IMR-90 (cell line): ENCODE data around the gene AAR2. TPM values are rescaled to one million over a fixed set of nuclear protein-coding genes. Genes with fewer than 3 reads are reported as not detected.

Source experiments
- ATAC-seq: fragments of 200-7000 bp; cut with Tn5 transposase; 2 replicates; pipeline ENCODE4 v1.9.1; 2020; ENCODE audit warnings: low read depth, mild to moderate bottlenecking, moderate library complexity
- BruUV-seq: library from RNA; stranded (reverse); fragments of 400-500 nt; replicated peaks from 2 replicates; lab custom pipeline; 2021; lab: Mats Ljungman, UMichigan
- CTCF ChIA-PET: fragments of 300-600 bp; formaldehyde crosslinking; extraction: SDS; loops from one replicate; lab custom pipeline; 2021; ENCODE audit warnings: antibody characterized with exemption; lab: Yijun Ruan, JAX
- POLR2A ChIA-PET: fragments of 300-600 bp; sonication (Branson Sonifier 250); formaldehyde crosslinking; loops from one replicate; lab custom pipeline; 2022; ENCODE audit warnings: antibody characterized with exemption; ENCODE audit not compliant: unreplicated experiment; lab: Charles Lee
- DNase-seq: peaks from one replicate; pipeline ENCODE4 v3.0.0; 2013
- H2AFZ ChIP-seq: replicated peaks from 2 replicates; pipeline ENCODE3; 2013; ENCODE audit warnings: low read length, mild to moderate bottlenecking; ENCODE audit not compliant: poor library complexity
- H2AK5ac ChIP-seq: 2 replicates; pipeline ENCODE4 v1.6.1; 2013; ENCODE audit warnings: low read depth, low read length, inconsistent platforms
- H2AK9ac ChIP-seq: replicated peaks from 2 replicates; pipeline ENCODE3; 2013; ENCODE audit warnings: mild to moderate bottlenecking, low read depth, low read length, moderate library complexity; ENCODE audit not compliant: poor library complexity
- H2BK120ac ChIP-seq: 2 replicates; pipeline ENCODE4 v1.6.1; 2013; ENCODE audit warnings: low read depth, low read length, inconsistent platforms
- H2BK15ac ChIP-seq: 3 replicates; pipeline ENCODE4 v1.6.1; 2013; ENCODE audit warnings: low read depth, low read length, inconsistent platforms
- H2BK20ac ChIP-seq: 2 replicates; pipeline ENCODE4 v1.6.1; 2013; ENCODE audit warnings: low read depth, mild to moderate bottlenecking, inconsistent platforms, low read length, moderate library complexity
- H2BK5ac ChIP-seq: 2 replicates; pipeline ENCODE4 v1.6.1; 2013; ENCODE audit warnings: mild to moderate bottlenecking, low read depth, low read length, inconsistent platforms; ENCODE audit not compliant: poor library complexity, severe bottlenecking
- H3K14ac ChIP-seq: replicated peaks from 2 replicates; pipeline ENCODE4 v1.6.1; 2013; ENCODE audit warnings: low read depth, low read length, inconsistent platforms
- H3K18ac ChIP-seq: 2 replicates; pipeline ENCODE4 v1.6.1; 2013; ENCODE audit warnings: low read depth, low read length, control low read depth
- H3K23ac ChIP-seq: 2 replicates; pipeline ENCODE4 v1.6.1; 2013; ENCODE audit warnings: low read depth, low read length, inconsistent platforms
- H3K27ac ChIP-seq: 2 replicates; pipeline ENCODE4 v1.5.1; 2013; ENCODE audit warnings: mild to moderate bottlenecking, control low read depth, low read length; ENCODE audit not compliant: insufficient read depth
- H3K27me3 ChIP-seq: 2 replicates; pipeline ENCODE4 v1.6.1; 2013; ENCODE audit warnings: low read length; ENCODE audit not compliant: control insufficient read depth, insufficient read depth
- H3K36me3 ChIP-seq: 2 replicates; pipeline ENCODE4 v1.6.1; 2013; ENCODE audit warnings: low read length, mixed read lengths; ENCODE audit not compliant: control insufficient read depth, insufficient read depth
- H3K4ac ChIP-seq: 2 replicates; pipeline ENCODE4 v1.6.1; 2013; ENCODE audit warnings: low read depth, low read length, inconsistent platforms
- H3K4me1 ChIP-seq: 2 replicates; pipeline ENCODE4 v1.6.1; 2013; ENCODE audit warnings: low read length, mixed read lengths; ENCODE audit not compliant: control insufficient read depth, insufficient read depth
- H3K4me2 ChIP-seq: 2 replicates; pipeline ENCODE4 v1.6.1; 2013; ENCODE audit warnings: low read depth, mild to moderate bottlenecking, control low read depth, low read length, moderate library complexity
- H3K4me3 ChIP-seq: 2 replicates; pipeline ENCODE4 v1.5.1; 2013; ENCODE audit warnings: low read depth, mild to moderate bottlenecking, control low read depth, low read length, moderate library complexity; ENCODE audit not compliant: insufficient read depth
- H3K56ac ChIP-seq: 2 replicates; pipeline ENCODE4 v1.6.1; 2013; ENCODE audit warnings: low read length, inconsistent platforms; ENCODE audit not compliant: insufficient read depth; ENCODE audit errors: extremely low read depth
- H3K79me1 ChIP-seq, 2 experiments: 2 replicates each; pipeline ENCODE4 v1.6.1; 2013; ENCODE audit warnings: low read length in 2 of 2, inconsistent platforms in 1 of 2, low read depth in 1 of 2
- H3K9ac ChIP-seq: 2 replicates; pipeline ENCODE4 v1.6.1; 2013; ENCODE audit warnings: low read depth, low read length, control low read depth
- H3K9me1 ChIP-seq: 2 replicates; pipeline ENCODE4 v1.6.1; 2013; ENCODE audit warnings: low read length, inconsistent platforms; ENCODE audit not compliant: insufficient read depth
- H3K9me3 ChIP-seq: 2 replicates; pipeline ENCODE4 v1.6.1; 2013; ENCODE audit warnings: low read length; ENCODE audit not compliant: control insufficient read depth, insufficient read depth
- H4K20me1 ChIP-seq: 2 replicates; pipeline ENCODE4 v1.6.1; 2013; ENCODE audit warnings: low read length, inconsistent platforms; ENCODE audit not compliant: insufficient read depth
- H4K5ac ChIP-seq: 2 replicates; pipeline ENCODE4 v1.6.1; 2013; ENCODE audit warnings: mild to moderate bottlenecking, low read depth, low read length, control low read depth
- H4K8ac ChIP-seq, 2 experiments: 2 replicates each; pipeline ENCODE4 v1.6.1; 2013; ENCODE audit warnings: low read depth in 2 of 2, low read length in 2 of 2, control low read depth in 1 of 2, inconsistent platforms in 1 of 2
- H4K91ac ChIP-seq: 2 replicates; pipeline ENCODE4 v1.6.1; 2013; ENCODE audit warnings: low read depth, low read length, inconsistent platforms; ENCODE audit not compliant: insufficient read depth
- BHLHE40 ChIP-seq: fragments of 150-350 bp; IDR thresholded peaks from 2 replicates; pipeline ENCODE4 v1.6.1; 2016; ENCODE audit warnings: mild to moderate bottlenecking, low read depth, low read length
- CEBPB ChIP-seq: IDR thresholded peaks from 2 replicates; pipeline ENCODE4 v1.6.1; 2012; ENCODE audit warnings: low read depth, low read length, improper control_type of control experiment
- CHD1 ChIP-seq: IDR thresholded peaks from 2 replicates; pipeline ENCODE4 v1.6.1; 2012; ENCODE audit warnings: low read depth, low read length, improper control_type of control experiment
- CTCF ChIP-seq: conservative IDR thresholded peaks from 2 replicates; pipeline ENCODE4 v1.5.1; 2012; ENCODE audit warnings: mild to moderate bottlenecking, low read depth, low read length, improper control_type of control experiment
- ELK1 ChIP-seq: fragments of 150-350 bp; IDR thresholded peaks from 2 replicates; pipeline ENCODE4 v1.6.1; 2016; ENCODE audit warnings: low read depth, mild to moderate bottlenecking, low read length, moderate library complexity, borderline replicate concordance
- MAFK ChIP-seq: IDR thresholded peaks from 2 replicates; pipeline ENCODE4 v1.6.1; 2012; ENCODE audit warnings: low read depth, low read length, improper control_type of control experiment
- NFE2L2 ChIP-seq: fragments of 150-350 bp; IDR thresholded peaks from 2 replicates; pipeline ENCODE4 v1.6.1; 2016; ENCODE audit warnings: low read depth, mild to moderate bottlenecking, low read length
- POLR2A ChIP-seq: IDR thresholded peaks from 2 replicates; pipeline ENCODE4 v1.6.1; 2012; ENCODE audit warnings: mild to moderate bottlenecking, low read depth, low read length
- RAD21 ChIP-seq: IDR thresholded peaks from 2 replicates; pipeline ENCODE4 v1.6.1; 2012; ENCODE audit warnings: low read length, improper control_type of control experiment
- RCOR1 ChIP-seq: IDR thresholded peaks from 2 replicates; pipeline ENCODE4 v1.6.1; 2012; ENCODE audit warnings: mild to moderate bottlenecking, low read length, improper control_type of control experiment; ENCODE audit not compliant: insufficient replicate concordance
- RFX5 ChIP-seq: IDR thresholded peaks from 2 replicates; pipeline ENCODE4 v1.8.0; 2012; ENCODE audit warnings: low read depth, mild to moderate bottlenecking, low read length, moderate library complexity
- SMC3 ChIP-seq: fragments of 150-350 bp; IDR thresholded peaks from 2 replicates; pipeline ENCODE4 v1.6.1; 2016; ENCODE audit warnings: low read depth, mild to moderate bottlenecking, antibody characterized with exemption, low read length, moderate library complexity
- USF2 ChIP-seq: fragments of 150-350 bp; IDR thresholded peaks from 2 replicates; pipeline ENCODE4 v1.6.1; 2017; ENCODE audit warnings: mild to moderate bottlenecking, antibody characterized with exemption, low read length, low read depth
- WGBS, 2 experiments: methylation state at CpG; one replicate each; pipeline versions ENCODE4 v1.1.5 to v1.1.7; 2013; ENCODE audit warnings: missing lambda C conversion rate in 2 of 2; ENCODE audit not compliant: insufficient read length in 1 of 2; ENCODE audit errors: extremely low coverage in 2 of 2; 5-methylcytosine and 5-hydroxymethylcytosine counted together
- dilution Hi-C: fragments of 300-500 bp; cut with HindIII; formaldehyde crosslinking; loops from one replicate; pipeline ENCODE4 v1.14.3; 2018; ENCODE audit warnings: low sequenced_read_pairs; ENCODE audit not compliant: unreplicated experiment
- in situ Hi-C: fragments of 300-500 bp; cut with MboI; formaldehyde crosslinking; loops from 3 replicates; pipeline ENCODE4 v1.14.3; 2019; ENCODE audit warnings: low sequenced_read_pairs, inconsistent platforms, mixed read lengths
- intact Hi-C: fragments of 100-400 bp; cut with micrococcal nuclease; formaldehyde crosslinking; loops from 2 replicates; pipeline ENCODE4 v1.10.0; 2022
- polyA plus RNA-seq, 3 experiments: library from polyadenylated mRNA; depleted of rRNA; stranded (reverse); fragments of >200 nt; gene quantifications; 2 replicates each; pipeline ENCODE4 v1.2.3, GENCODE V29; 2012; ENCODE audit warnings: low replicate concordance in 1 of 3
- total RNA-seq: library from RNA; depleted of rRNA; stranded (reverse); fragments of >200 nt; gene quantifications from 2 replicates; pipeline ENCODE4 v1.2.3, GENCODE V29; 2012

The AAR2 gene
- total and polyA plus RNA-seq, 2 of the 4 experiments (the other 2 are of a cell fraction) = 28.2 to 35.8 TPM

- H2BK15ac ChIP-seq = no peak overlapping the region
- H3K4me3 ChIP-seq = no peak overlapping the region
- ATAC-seq (no peak), DNase-seq (no peak)
- H3K4ac ChIP-seq = no peak overlapping the region
- no peak overlapping the region for H4K5ac ChIP-seq
- H3K27ac ChIP-seq = no peak overlapping the region
- no peaks in the 10 kb centered on the region for H3K79me1 ChIP-seq
- TF ChIP-seq ELK1 = no peak
- no peak for TF ChIP-seq CHD1
- TF ChIP-seq USF2 = no peak
- no peak for TF ChIP-seq NFE2L2
- no peak for TF ChIP-seq MAFK
- no peak for TF ChIP-seq CEBPB
- no peak for TF ChIP-seq CTCF
- TF ChIP-seq RAD21 = no peak
- TF ChIP-seq POLR2A = no peak
- TF ChIP-seq BHLHE40 = no peak
- no peak for TF ChIP-seq SMC3
- TF ChIP-seq RCOR1 = no peak
- no peak for TF ChIP-seq RFX5
- intact Hi-C loops (no loop called here), in situ Hi-C loops (no loop called here), dilution Hi-C loops (no loop called here)
- BruUV-seq = no TSS peak
- H2AFZ ChIP-seq = no peak overlapping the region
- H2BK20ac ChIP-seq = no peak overlapping the region
- no peak overlapping the region for H3K56ac ChIP-seq
- no peaks in the 10 kb centered on the region for H3K9me3 ChIP-seq
- ChIA-PET POLR2A (no interaction called here), CTCF (no interaction called here)
- no peaks in the 10 kb centered on the region for H4K20me1 ChIP-seq
- no peak overlapping the region for H3K18ac ChIP-seq
- no peak overlapping the region for H3K4me2 ChIP-seq
- WGBS, 2 experiments = 61% methylated on average over 5 of the region's 7 CpGs; no CpG with 5 or more reads in 1 of the 2 experiments
- H3K4me1 ChIP-seq = no peaks in the 10 kb centered on the region
- no peak overlapping the region for H4K8ac ChIP-seq
- H2BK5ac ChIP-seq = no peak overlapping the region
- H2BK120ac ChIP-seq = no peak overlapping the region
- peaks cover 70% of the 10 kb centered on the region for H3K27me3 ChIP-seq
- no peak overlapping the region for H3K23ac ChIP-seq
- no peak overlapping the region for H3K9ac ChIP-seq
- no peak overlapping the region for H2AK5ac ChIP-seq
- H3K9me1 ChIP-seq = no peaks in the 10 kb centered on the region
- no peak overlapping the region for H2AK9ac ChIP-seq
- H3K36me3 ChIP-seq = no peaks in the 10 kb centered on the region
- no peak overlapping the region for H4K91ac ChIP-seq
- H3K14ac ChIP-seq = no peak overlapping the region
These were observed 65.3 kb downstream of the AAR2 start for GRCh38 chr20:36301359-36302119.
